T1000 (cell line): ENCODE results near the gene ANKS1B.

Source experiments
- DNase-seq: peaks from one replicate; lab custom pipeline; 2025; ENCODE audit warnings: mixed read lengths; lab: John Stamatoyannopoulos, UW

ANKS1B gene

DNA sequence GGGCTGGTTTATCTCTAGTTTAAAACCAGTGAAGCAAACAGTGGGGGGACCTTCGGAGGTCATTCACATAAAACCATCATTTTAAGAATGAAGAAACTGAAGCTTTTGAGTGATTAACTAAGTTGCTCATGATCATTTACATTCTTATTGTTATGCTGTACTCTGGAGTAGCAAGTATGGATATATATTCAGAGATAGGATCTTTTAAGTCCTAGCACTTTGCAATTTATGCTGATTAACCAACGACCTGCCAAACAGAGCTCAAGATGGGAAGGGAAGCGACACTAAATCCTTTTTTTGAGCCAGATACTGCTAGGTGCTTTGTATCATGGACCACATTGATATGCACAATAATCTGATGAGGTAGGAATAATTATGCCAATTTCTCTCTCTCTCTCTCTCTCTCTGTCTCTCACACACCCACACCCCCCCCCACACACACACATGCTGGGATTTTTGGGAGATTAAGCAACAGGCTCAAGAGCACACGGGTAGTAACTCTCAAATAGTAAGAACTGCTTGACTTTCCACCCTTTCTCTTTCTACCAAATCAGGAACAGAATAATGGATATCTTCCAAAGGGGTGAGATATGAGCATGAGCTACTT, 1036.3 kb downstream of the ANKS1B start:
- no peak for DNase-seq

DNA sequence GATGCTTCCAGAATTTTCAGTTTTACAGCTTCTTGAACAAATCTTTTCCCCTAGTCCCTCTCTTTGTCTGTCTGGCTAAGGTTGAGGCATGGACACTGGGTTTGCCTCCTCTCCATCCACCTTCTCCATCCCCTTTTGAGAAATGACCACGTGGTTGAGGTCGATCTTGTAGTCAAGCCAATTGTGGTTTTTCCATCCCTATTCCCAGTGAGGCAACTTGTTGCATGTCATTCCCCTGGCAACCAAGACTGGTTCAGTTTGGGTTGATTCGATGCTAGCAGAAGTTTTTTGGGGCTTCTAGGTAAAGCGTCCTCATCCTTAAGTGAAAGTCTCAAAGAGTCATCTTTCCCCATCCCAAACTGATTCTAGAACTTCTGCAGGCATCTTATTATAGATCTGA, 1038.9 kb downstream of the ANKS1B start:
- DNase-seq, result no peak

DNA sequence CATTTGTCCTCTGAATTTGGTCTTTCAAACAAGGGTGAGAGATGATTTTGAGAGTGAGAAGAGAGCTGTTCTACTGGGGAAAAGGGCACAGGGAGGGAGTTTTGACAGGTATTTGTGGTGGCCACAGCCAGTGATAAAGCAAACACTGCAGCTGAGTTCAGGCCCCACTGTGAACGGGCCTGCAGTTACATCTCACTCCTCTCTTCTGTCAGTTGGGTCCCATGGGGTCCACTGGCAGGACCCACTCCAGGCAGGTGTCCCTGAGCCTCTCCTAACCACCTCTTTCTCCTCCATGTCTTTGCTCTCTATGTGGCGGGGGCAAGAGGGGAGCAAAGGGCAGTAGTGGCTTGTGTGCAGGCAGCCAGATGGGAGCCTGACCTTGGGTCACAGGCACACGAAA, 1044.8 kb downstream of the ANKS1B start:
- DNase-seq, result no peak

DNA sequence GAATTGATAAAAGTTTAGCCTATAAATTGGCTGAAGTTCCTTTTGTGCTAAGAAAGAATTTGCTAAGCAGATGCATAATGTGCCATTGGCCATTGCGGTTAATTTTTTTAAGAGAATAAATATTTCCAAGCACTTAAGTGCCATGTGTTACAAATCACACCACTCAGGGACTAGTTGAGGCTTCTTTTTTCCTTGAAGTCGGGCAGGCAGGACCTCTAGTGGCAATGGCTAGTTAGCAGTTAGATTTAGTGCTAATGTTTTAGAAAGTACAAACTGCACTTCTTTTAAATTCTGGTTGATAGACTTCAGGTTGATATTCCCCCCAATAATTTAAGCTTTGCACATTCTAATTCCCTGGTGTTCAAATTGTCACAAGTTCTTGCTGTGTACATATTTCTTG, 1045.4 kb downstream of the ANKS1B start:
- DNase-seq, result no peak

DNA sequence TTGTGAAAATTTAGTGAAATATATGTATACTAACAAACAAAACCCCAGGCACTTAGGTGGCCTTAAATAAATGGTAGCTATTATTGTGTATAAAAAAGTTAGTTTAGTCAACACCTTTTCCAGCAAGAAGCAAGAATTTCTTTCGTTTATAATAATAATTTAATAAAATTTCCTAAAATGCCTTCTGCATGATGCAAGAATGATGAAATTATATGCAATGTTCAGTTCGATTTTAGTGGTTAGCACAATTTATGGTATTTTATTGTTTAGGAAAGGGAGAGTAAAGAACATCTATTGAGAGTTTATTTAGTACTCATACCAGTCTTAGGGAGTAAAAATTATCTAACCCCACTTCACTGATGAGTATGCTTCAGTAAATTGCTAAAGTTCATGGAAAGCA, 1048.9 kb downstream of the ANKS1B start:
- DNase-seq, result no peak

DNA sequence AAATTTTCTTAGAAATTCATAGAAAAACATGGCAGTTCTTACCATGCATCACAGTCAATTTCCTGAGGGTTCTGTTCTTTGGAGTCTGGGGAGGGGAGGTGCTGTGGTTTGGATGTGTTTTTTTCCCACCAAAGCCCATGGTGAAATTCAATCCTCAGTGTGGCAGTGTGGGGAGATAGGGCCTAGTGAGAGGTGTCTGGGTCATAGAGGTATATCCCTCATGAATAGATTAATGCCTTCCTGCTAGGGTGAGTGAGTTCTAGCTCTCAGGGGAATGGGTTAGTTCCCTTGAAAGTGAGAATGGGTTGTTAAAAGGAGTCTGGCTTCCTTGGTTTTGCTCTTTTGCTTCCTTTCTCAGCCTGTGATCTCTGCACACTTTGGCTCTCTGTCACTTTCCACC, 1061.9 kb downstream of the ANKS1B start:
- no peak for DNase-seq

DNA sequence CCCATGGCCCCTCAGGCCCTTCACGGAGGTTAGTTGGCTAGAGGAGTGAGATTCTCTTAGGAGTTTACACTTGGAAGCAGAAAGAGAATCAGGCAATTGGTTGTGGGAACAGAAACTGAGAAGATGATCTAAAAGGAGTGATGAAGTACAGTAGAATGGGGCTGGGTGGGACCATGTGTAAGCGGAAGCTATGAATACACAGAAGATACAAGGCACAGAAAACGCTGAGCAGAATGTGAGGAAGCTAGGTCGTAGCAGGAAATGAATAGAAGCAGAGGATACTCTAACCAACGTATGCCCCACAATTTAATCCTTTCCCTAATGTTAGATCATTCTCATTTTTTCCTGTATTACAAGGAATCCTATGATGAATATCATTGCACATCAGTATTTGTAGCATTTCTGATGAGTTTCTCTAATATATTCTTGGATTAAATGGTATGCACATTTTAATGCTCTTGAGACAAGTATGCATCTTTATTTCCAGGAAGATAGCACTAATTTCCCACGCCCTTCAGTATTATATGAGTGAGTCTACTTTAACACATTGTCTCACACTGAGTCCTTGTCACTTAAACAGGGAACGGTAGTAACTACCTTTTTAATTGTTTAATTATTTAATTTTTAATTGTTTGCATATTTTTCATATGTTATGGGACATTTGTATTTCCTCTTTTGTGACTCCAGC, 1066.4 kb downstream of the ANKS1B start:
- no peak for DNase-seq

DNA sequence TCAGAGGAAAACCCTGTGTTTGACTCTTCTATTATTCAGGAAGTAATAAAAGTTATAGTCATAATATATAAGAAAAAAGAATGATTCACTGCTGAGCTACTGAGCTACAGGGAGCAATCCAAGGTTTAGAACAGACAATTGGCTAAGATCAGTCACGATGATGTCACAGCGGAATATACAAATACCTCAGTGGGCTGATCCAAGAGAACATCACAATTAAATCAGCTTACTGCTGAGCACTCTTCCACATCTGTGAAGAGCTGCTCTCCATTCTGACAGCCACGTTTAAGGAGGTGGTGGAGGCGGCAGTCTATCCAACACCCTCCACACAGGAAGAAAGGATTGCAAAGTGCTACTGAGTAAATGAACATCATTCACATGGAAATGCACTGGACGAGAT, 1068.6 kb downstream of the ANKS1B start:
- no peak for DNase-seq

DNA sequence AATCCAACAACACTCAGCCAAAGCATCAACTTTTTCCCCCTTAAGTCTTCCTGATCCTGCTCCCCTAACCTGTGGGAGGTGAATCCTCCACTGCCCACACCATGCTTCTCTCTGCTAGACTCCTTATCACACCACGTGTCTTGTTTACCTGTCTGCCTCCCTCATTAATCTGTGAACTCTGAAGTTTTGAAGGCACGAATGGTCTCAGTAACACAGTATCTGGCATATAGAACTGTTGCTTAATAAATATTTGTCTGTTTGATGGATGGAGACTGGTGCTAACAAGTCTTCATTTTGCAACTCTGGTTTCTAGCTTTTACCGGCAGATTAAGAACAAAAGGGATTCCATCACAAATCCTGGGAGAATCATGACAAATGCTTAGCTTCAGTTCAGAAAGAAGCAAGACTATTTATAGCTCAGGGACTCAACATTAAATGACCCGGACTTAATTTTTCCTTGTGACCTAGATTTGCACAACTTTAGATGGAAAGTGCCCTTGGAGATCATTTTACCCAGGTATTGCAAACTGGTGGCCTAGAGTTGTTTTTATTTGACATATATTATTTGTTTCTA, 1072.2 kb downstream of the ANKS1B start:
- DNase-seq, result no peak

DNA sequence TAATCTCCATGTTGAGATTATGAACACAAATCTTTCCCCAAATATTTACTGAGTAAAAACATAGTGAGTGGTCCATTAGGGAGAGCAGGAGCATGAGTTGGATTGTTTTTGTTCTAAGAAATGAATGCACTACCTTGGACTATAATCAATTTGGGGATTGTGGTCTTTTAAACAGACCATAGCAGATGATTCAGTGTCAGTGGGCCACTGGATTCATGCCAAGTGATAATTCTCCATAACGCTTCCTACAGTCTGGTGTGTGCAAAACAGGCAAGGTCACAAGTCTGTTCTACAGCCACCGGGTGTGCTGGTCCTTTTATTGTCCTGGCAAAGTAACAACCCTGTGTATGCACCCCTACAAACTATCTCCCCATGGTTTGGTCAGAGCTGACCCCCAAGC, 1073.3 kb downstream of the ANKS1B start:
- DNase-seq, result no peak

DNA sequence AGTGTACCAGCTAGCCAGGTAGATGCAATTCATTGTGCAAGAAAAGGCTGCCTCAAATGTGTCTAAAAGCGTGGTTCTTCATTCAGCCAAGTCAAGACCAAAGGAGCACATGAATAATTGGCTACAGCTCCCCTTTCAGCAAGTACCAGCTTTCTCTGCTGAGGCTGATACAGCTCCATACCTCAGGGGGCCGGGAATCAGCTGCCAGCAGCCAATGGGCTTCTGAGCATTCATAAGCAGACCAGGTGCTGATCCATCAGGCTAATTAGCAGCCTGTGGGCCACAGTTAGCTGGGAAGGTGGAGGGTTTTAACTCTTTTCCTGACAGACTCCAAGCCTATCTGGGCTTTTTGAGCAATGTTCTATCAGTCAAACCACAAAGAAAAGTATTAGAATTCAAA, 1075.0 kb downstream of the ANKS1B start:
- no peak for DNase-seq

DNA sequence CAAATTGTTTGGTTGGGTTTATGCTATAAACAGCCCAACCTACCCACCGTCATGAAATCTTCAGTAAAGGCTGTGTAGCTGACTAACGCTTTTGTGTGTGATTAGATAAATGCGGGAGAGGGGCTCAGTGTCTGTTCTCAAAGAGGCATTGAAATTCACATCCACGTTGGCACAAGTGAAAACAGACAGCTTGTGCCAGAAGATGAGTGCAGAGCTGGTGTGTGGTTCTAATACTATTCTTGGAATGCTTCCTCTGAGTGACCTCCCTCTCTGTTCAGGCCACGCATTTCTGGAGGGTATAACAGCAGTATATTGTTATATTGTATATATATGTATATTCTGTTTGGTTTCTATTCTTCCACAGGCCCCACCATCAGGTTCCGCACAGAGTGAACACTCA, 1075.9 kb downstream of the ANKS1B start:
- no peak for DNase-seq

DNA sequence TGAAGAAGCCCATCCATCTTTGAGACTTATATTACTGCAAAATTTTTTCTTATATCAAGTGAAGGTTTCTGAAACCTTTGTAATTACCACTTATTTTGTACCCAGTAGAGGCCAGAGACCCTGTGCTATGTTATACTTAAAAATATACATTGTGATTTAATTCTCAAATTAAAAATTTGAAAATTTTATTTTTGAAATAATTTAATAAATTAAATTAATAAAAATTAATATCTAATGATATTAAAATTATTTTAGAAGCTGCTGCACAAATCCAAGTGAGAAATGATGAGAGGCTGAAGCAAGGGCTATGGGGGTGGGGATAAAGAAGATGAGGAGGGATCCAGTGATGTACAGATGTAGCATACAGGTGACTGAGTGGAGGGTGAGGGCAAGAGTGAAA, 1080.9 kb downstream of the ANKS1B start:
- DNase-seq, result no peak

DNA sequence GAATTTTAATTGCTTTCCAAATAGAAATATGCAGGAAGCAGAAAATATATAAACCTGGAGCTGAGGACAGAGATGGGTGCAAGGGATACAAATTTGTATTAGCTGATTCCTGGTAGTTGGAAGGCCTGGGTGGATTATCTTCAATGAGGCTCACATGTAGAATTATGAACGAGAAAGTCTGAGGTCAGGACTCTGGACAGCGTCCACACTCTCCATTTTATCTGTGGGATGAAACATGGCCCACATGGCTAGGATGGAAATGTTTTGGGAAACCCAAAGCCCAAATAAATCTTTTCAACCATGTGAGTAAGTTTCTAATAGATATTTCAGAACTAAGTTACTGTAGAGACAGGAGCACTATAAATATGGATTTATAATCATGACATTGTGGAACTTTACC, 1083.5 kb downstream of the ANKS1B start:
- DNase-seq, result no peak

DNA sequence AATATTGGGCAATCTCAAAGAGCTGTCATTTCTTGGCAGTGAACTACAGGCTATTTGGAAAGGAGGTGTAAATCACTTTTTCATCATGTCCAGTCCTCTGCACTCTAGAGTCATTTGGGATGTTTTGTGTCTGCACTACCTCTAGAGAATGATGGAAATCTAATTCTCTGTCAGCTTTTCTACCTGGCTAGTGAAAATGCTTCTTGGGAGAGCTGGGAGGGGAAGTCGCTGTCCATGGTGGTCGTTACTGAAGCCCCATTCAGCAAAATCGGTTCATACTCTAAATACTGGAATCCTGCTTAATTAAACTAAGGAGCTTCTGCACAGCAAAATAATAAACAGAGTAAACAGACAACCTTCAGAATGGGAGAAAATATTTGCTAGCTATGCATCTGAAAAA, 1087.8 kb downstream of the ANKS1B start:
- DNase-seq, result no peak

DNA sequence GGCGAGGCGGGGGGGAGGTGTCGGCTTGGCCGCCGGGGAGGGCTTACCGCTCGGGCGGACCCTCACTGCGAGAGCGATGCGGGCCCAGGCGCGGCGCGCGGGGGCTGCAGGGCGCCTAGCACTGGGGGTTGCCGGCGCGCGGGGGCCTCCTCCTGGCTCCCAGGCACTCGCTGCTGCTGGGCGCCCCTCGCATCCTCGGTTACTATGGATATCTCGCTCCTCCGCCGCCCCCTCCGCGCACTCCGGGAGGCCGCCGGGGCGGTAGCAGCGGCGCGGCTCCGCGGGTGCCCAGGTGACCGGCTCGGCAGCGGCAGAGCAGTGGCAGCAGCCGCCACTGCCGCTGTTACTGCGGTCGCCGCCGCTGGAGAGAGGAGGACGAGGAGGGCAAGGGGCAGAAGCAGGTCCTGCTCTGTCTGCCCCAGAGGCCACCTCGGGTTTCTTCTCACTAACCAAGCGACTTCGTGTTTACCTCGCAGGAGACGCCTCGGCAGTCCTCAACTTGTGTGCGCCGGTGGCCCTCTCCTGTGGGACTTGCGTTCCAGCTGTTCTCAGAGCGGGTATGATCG, 1089.6 kb downstream of the ANKS1B start:
- DNase-seq, result no peak

DNA sequence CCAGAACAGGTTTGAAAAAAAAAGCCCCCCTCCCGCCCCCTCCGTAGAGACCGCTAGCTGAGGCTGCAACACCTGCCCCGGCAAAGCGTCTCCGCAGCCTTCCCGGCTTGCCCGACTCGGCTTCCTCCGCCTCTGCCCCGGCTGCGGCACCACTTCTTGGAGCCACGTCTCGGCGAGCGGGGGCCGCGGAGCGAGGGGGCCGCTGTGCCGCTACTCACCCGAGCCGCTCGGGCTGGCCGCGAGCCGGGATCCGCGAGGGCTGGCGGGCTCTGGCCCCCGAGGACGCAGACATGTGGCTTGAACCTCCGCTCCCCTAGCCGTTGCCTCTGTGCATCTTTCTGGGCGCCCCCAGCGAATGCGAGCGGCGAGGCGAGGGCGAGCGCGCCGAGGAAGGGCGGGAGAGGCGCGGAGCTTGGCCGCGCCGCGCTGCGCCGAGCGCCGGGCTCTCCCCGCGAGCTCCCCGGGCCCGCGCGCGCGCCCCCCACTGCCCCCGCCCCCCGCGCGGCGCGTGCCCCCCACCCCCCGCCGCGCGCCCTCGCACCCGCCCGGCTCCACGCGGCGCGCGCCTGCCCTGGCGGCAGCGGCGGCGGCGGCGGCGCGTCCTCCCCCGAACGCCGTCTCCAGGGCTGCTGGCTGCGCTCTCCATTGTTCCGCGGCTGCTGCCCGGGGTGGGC, 1090.2 kb downstream of the ANKS1B start:
- no peak for DNase-seq

DNA sequence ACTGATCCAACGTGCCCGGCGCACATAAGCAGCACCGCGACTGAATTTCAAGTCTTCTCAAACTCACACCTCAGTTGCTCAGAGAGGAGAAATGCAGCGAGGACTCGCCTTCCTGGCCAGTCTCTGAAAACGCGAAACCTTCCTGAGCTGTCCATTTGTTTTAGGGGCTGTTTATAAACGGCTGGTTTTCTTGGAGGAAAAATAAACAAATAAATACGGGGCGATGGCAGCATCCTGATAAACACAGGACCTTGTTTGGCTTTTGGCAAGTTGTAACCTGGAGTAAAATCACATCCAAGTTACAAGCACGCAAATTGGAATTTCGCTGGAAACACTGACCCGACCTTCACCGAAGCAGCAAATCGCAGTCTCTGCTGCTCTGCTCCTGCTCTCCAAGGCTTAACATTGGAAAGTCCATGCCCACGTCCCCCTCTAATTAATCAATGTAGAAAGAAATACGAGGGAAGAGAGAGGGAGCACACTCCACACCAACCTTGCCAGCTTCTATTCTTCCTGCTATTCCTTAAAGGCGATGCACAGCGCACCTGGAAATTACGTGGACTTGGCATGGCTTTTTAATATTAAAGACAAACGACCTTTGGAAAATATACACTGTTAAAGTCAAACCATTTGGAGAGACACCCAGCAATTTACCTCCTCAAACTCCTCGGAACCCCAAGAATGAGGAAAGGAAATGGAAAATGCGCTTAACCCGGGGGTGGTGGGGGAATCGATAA, 1090.9 kb downstream of the ANKS1B start:
- no peak for DNase-seq

DNA sequence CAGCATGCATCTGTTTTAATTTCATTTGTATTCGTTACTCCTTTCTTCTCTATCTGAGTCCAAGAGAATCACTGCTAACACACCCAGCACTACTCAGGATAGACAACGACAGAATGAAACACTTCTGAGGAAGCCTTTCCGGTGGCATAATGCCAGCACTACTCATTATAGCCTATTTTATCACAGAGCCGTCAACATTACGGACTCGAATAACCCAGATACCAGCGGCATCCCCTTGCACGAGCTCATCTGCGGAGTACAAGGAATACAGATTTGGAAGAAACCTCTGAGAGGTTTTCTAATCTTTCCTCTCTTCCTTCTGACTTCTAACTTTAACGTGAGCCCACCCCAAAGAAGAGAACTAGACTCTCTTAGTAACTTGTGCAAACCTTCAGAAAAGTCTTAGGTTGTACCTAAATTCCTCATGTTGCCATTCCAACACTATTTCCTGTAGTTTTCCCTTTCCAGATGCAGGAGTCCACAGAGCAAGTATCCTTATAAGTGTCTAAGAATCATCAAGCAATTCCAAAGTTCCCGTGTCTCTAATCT, 1091.5 kb downstream of the ANKS1B start:
- no peak for DNase-seq

DNA sequence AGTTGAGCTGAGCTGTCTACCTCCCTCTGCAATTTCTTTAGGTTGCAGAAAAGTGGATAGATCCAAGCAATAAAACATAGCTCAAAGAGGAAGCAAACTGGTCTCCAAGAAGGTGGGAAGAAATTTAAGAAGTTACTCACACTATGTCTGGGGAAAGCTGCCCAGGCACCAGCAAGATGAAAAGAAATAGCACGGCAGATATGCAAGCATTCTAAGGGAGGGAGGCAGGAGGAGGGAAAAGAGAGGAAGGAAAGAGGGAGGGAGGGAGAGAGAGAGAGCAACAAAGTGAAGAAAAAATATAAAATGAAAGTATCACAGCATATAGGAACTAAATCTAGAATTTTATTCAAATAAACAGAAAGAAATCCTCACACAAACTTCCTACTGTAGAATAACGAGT, 1099.0 kb downstream of the ANKS1B start:
- DNase-seq, result no peak

DNA sequence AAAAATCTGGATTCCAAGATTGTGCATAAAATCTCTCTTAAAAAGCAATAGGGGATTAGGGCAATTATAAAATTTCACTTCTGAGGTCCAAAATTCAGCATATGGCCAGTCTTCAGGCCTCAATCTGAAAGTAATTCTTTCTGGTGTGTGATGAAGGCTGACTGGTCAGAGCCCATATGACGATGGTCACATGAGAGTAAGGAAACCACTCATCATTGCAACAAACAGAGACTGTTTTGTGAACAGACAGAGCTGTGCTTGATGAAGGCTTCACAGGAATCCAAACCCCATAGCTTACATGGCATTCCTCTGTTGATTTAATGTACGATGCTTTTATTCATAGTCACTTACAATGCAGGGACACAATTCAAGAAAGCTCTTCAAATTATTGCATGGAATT, 1101.5 kb downstream of the ANKS1B start:
- no peak for DNase-seq

DNA sequence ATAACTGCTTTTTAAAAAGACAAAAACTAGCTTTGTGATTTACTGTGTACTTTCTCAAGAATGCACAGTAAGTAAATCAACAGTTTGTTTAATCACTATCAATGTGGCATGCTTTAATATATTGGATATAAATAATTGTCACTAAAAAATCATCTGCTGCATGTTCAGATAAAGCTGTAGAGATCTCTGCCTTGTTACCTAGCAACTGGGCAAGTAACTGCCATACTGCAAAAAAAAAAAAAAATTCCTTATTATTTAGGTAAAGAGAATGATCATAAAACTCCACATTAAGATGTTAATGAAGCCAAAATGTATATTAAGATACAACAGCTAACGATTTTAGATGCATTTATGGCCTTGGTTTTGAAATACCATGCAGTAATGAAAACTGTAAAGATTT, 1102.2 kb downstream of the ANKS1B start:
- no peak for DNase-seq
